Thyroid gland (tissue), 4 donors: ENCODE data around the gene CRIM1.

Experiments used
- POLR2A ChIP-seq, 2 donors: fragments of 450-650 bp; IDR thresholded peaks; one replicate each; pipeline ENCODE4 v1.6.1; 2017; ENCODE audit warnings: antibody characterized with exemption in 2 of 2, mild to moderate bottlenecking in 2 of 2, moderate library complexity in 1 of 2
- TF ChIP-seq, protein P1 (sequence below), 6 experiments: fragments of 200-600 bp in 3 of 6; fragments of 450-650 bp in 3 of 6; sonication (generic) in 3 of 6; IDR thresholded peaks; one replicate each; pipeline ENCODE4 v1.5.1; 2016 to 2019; ENCODE audit warnings: antibody characterized with exemption in 6 of 6, mild to moderate bottlenecking in 2 of 6, inconsistent platforms in 1 of 6, moderate library complexity in 1 of 6

DNA sequence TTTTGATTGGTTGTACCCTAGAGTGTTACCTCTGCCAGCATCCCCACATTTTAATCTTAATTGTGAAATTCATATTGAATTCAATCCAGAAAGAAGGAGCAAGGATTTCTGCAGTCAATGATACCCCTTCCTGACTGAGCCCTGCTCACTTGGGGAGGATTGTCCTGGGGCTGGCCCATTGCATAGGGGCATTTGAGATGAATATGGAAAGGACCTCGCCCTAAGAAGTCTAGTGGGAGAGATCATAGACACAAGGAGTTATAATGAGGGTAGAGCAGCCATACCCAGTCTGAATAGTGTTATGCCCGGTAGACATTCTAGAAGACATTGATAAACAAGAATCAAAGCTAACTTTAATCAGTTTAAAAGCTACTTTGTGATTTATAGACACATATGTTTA, 53.8 kb downstream of the CRIM1 start:
- TF ChIP-seq, protein P1, sequence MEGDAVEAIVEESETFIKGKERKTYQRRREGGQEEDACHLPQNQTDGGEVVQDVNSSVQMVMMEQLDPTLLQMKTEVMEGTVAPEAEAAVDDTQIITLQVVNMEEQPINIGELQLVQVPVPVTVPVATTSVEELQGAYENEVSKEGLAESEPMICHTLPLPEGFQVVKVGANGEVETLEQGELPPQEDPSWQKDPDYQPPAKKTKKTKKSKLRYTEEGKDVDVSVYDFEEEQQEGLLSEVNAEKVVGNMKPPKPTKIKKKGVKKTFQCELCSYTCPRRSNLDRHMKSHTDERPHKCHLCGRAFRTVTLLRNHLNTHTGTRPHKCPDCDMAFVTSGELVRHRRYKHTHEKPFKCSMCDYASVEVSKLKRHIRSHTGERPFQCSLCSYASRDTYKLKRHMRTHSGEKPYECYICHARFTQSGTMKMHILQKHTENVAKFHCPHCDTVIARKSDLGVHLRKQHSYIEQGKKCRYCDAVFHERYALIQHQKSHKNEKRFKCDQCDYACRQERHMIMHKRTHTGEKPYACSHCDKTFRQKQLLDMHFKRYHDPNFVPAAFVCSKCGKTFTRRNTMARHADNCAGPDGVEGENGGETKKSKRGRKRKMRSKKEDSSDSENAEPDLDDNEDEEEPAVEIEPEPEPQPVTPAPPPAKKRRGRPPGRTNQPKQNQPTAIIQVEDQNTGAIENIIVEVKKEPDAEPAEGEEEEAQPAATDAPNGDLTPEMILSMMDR (IDR thresholded peaks at IDR 0.05), result no peak
- TF ChIP-seq POLR2A (IDR thresholded peaks at IDR 0.05), result no peak
